Stimulated activated CD4-positive, alpha-beta T cell treated with anti-CD3 and anti-CD28 coated beads, Interleukin-12 subunit alpha, Interleukin-12 subunit beta, amount 100 ng/mL, for 24 hours (primary cell): Measurements from ENCODE around the gene APOE.
"Not testable (repeated sequence)": the region's sequence is repeated elsewhere in the genome, so short reads cannot be mapped to it uniquely, and the experiment has no call there.

ENCODE experiments used
- DNase-seq, 2 experiments: peaks; one replicate each; pipeline ENCODE4 v3.0.0-alpha.2; 2020; ENCODE audit warnings: low read depth in 2 of 2

The APOE gene

GRCh38 chr19:44905437-44906160, at the start of gene APOE:
Gene APOE, plus strand, starts transcription at chr19:44905796. Its CDS starts 829 bp downstream, at chr19:44906625.
- DNase-seq = no peak

GRCh38 chr19:44856421-44857083, 49.0 kb upstream of the APOE start:
- no peak for DNase-seq

GRCh38 chr19:44857837-44858236, 47.8 kb upstream of the APOE start:
- DNase-seq = no peak

GRCh38 chr19:44861576-44861975, 44.0 kb upstream of the APOE start:
- DNase-seq = not testable (repeated sequence)

GRCh38 chr19:44863990-44864389, 41.6 kb upstream of the APOE start:
- DNase-seq = no peak

GRCh38 chr19:44865196-44865767, 40.3 kb upstream of the APOE start:
- no peak for DNase-seq

GRCh38 chr19:44866664-44867063, 38.9 kb upstream of the APOE start:
- DNase-seq = no peak

GRCh38 chr19:44867578-44867977, 38.0 kb upstream of the APOE start:
- DNase-seq = no peak

GRCh38 chr19:44869733-44870470, 35.7 kb upstream of the APOE start:
- no peak for DNase-seq

GRCh38 chr19:44871809-44872208, 33.8 kb upstream of the APOE start:
- DNase-seq = no peak

GRCh38 chr19:44872661-44873060, 32.9 kb upstream of the APOE start:
- DNase-seq = no peak

GRCh38 chr19:44874317-44874716, 31.3 kb upstream of the APOE start:
- no peak for DNase-seq

- no peak for DNase-seq
Measured at GRCh38 chr19:44875666-44876451, 29.7 kb upstream of the APOE start.

GRCh38 chr19:44876930-44877535, 28.6 kb upstream of the APOE start:
- no peak for DNase-seq

GRCh38 chr19:44878120-44878865, 27.3 kb upstream of the APOE start:
- no peak for DNase-seq

- DNase-seq = no peak
Measured at GRCh38 chr19:44879309-44880065, 26.1 kb upstream of the APOE start.

GRCh38 chr19:44882063-44882462, 23.5 kb upstream of the APOE start:
- DNase-seq = no peak

- DNase-seq = not testable (repeated sequence)
Measured at GRCh38 chr19:44882619-44883397, 22.8 kb upstream of the APOE start.

- no peak for DNase-seq
Measured at GRCh38 chr19:44883922-44884321, 21.7 kb upstream of the APOE start.
